ENCODE measurements around the gene TEAD4.

- TF ChIP-seq, protein P1, sequence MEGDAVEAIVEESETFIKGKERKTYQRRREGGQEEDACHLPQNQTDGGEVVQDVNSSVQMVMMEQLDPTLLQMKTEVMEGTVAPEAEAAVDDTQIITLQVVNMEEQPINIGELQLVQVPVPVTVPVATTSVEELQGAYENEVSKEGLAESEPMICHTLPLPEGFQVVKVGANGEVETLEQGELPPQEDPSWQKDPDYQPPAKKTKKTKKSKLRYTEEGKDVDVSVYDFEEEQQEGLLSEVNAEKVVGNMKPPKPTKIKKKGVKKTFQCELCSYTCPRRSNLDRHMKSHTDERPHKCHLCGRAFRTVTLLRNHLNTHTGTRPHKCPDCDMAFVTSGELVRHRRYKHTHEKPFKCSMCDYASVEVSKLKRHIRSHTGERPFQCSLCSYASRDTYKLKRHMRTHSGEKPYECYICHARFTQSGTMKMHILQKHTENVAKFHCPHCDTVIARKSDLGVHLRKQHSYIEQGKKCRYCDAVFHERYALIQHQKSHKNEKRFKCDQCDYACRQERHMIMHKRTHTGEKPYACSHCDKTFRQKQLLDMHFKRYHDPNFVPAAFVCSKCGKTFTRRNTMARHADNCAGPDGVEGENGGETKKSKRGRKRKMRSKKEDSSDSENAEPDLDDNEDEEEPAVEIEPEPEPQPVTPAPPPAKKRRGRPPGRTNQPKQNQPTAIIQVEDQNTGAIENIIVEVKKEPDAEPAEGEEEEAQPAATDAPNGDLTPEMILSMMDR (IDR thresholded peaks at IDR 0.05): no peak
- TF ChIP-seq EZH2 (IDR thresholded peaks at IDR 0.05) (no peak), EZH2phosphoT487 (IDR thresholded peaks at IDR 0.05) (no peak)
Observed at GRCh38 chr12:2992724-2993123, 33.5 kb downstream of the TEAD4 start.

Measured in neural progenitor cell (in vitro differentiated cells).